ENCODE data around the gene PYGO1. TPM values are rescaled to one million over a fixed set of nuclear protein-coding genes. Genes with fewer than 3 reads are reported as not detected.

PYGO1 gene
- total and polyA plus RNA-seq, 2 of the 8 experiments (the other 6 are each of a cell fraction or from before 2014, with no cell fraction given), result 0.50 to 1.1 TPM

GRCh38 chr15:55574096-55574495 is 14.0 kb downstream of the PYGO1 start (continued):
- TF ChIP-seq CBX8 (IDR thresholded peaks at IDR 0.05; ENCODE audit: borderline replicate concordance, low read depth, low read length) (no peak), SIN3A (conservative IDR thresholded peaks at IDR 0.05 in 1 of 2, IDR thresholded peaks at IDR 0.05 in 1 of 2; ENCODE audit: low read depth in 1 of 2, low read length in 2 of 2) (no peak), MAFK (IDR thresholded peaks at IDR 0.05; ENCODE audit: low read depth, low read length) (no peak), CEBPB (IDR thresholded peaks at IDR 0.05; ENCODE audit: low read depth, low read length) (no peak)
